ENCODE data around the gene MRC2.
"Not testable (repeated sequence)": the region's sequence is repeated elsewhere in the genome, so short reads cannot be mapped to it uniquely, and the experiment has no call there.

MRC2 gene

DNA sequence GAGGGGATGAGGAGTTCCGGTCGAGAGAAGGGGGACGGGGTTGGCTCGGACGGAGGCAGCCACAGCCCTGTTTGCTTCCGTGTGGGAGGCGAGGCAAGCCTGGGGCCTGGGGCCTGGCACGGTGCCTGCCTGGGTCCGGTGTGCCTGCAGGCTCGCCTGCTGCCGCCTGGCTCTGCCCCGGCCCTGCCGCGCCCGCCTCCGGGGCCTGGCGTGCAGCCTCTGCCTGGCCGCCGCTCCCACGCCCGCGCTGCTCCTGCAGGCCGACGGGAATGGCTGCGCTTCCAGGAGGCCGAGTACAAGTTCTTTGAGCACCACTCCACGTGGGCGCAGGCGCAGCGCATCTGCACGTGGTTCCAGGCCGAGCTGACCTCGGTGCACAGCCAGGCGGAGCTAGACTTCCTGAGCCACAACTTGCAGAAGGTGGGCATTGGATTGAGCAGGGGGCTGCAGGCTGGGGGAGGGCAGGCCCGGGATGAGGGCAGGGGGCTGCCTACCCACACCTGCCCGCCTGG, 53.1 kb downstream of the MRC2 start:
- DNase-seq = no peak

DNA sequence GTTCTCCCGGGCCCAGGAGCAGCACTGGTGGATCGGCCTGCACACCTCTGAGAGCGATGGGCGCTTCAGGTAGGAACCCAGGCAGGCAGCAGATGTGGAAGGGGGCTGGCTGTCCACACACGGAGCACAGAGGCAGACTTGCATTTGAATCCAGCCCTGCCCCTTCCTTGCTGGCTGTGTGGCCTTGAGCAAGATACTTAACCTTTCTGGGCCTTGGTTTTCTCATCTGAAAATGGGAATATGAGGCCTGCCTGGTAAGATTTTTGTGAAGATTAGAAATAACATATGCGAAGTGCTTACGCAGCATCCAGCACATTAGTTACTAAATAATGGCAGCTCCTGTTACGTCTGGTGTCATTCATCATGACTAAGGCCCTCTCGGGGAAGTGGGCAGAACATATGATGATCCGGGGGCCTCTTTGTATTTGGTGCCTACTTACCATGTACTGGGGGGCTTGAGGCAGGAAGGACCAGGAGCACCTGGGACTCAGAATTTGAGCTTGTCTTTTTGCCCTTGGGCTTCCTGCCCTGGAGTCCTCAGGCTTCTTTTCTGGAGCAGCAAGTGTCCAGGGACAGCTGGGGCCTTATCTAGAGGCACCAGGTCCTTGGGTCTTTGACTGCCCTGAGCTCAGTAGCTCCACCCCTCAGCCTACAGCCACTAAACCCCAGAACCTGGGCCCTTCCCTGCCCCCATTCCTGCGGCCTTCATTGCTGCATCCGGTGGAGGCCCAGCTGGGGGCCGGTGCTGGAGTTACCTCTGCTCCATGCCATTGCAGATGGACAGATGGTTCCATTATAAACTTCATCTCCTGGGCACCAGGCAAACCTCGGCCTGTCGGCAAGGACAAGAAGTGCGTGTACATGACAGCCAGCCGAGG, 53.8 kb downstream of the MRC2 start:
- no peak for DNase-seq

GRCh38 chr17:62681939-62682381, 54.5 kb downstream of the MRC2 start:
- no peak for DNase-seq

DNA sequence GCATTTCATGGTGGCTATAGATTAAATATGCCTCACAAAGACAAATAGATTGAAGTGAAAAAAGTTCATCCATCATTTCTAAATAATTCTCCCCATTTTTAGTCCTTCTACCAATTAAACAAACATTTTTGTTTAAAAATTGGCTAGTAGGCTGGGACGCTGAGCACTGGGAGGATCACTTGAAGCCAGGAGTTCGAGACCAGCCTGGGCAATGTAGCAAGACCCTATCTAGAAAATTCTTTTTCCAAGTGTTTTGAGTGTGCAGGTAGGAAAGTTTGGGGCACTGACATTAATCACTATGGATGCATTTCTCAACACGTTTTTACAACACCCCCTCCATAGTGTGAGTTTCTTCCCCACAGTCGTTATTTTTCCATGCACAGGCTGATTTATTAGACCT, 56.7 kb downstream of the MRC2 start:
- no peak for DNase-seq

DNA sequence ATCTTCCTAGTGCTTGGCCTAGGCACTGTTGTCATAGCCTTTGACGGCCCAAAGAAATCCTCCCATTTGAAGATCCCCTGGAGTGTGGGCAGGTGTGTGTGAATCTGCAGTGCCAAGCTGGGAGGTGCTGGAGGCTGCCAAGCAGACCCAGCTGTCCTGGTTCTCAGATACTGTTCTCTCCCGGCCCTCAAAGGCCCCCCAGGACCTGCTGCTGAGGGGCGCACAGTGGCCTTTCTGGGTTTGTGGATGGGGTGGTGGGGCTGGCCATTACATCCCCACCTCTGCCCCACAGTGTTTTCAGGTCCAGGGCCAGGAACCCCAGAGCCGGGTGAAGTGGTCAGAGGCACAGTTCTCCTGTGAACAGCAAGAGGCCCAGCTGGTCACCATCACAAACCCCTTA, 60.5 kb downstream of the MRC2 start:
- no peak for DNase-seq

GRCh38 chr17:62688398-62689160, 61.1 kb downstream of the MRC2 start:
- no peak for DNase-seq

DNA sequence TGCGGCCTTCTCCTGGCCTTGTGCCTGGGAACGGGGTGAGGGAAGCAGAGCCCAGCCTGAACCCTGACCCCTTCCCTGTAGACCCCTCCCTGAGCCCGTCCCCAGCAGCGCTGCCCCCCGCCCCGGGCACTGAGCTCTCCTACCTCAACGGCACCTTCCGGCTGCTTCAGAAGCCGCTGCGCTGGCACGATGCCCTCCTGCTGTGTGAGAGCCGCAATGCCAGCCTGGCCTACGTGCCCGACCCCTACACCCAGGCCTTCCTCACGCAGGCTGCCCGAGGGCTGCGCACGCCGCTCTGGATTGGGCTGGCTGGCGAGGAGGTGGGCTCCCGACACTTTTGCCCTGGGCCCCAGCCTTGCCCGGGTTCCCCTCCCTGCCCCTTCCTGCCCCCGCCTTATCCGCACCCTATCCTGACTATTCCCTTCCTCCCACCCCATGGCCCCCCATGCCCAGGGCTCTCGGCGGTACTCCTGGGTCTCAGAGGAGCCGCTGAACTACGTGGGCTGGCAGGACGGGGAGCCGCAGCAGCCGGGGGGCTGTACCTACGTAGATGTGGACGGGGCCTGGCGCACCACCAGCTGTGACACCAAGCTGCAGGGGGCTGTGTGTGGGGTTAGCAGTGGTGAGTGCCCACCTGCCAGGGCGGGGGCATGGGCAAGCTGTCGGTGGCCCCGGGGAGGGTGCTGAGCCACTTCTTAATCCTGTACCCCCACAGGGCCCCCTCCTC, 62.1 kb downstream of the MRC2 start:
- no peak for DNase-seq

DNA sequence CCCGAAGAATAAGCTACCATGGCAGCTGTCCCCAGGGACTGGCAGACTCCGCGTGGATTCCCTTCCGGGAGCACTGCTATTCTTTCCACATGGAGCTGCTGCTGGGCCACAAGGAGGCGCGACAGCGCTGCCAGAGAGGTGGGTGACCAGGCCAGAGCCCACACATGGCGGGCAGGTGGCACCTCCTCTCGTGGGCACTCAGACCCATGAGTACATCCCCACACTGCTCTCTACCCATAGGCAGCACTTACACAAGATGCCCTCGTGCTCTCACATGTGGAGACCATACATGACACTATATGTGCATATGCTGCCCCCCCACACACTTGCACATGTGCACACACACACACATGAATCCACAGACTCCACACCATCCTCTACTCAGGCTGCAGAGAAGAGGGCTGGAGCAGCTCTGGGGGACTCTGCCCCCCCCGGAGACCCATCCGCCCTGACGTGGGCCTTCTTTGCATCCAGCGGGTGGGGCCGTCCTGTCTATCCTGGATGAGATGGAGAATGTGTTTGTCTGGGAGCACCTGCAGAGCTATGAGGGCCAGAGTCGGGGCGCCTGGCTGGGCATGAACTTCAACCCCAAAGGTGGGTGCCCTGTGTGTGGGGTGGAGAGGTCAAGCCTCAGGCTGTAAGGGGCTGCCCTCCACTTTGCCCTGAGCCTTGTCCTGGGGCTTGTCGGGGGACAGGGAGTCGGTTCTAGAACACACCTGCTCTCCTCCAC, 62.9 kb downstream of the MRC2 start:
- DNase-seq = no peak

- DNase-seq = not testable (repeated sequence)
Measured at GRCh38 chr17:62691589-62691915, 64.1 kb downstream of the MRC2 start.

- DNase-seq = no peak
Measured at GRCh38 chr17:62692159-62692651, 64.7 kb downstream of the MRC2 start.

DNA sequence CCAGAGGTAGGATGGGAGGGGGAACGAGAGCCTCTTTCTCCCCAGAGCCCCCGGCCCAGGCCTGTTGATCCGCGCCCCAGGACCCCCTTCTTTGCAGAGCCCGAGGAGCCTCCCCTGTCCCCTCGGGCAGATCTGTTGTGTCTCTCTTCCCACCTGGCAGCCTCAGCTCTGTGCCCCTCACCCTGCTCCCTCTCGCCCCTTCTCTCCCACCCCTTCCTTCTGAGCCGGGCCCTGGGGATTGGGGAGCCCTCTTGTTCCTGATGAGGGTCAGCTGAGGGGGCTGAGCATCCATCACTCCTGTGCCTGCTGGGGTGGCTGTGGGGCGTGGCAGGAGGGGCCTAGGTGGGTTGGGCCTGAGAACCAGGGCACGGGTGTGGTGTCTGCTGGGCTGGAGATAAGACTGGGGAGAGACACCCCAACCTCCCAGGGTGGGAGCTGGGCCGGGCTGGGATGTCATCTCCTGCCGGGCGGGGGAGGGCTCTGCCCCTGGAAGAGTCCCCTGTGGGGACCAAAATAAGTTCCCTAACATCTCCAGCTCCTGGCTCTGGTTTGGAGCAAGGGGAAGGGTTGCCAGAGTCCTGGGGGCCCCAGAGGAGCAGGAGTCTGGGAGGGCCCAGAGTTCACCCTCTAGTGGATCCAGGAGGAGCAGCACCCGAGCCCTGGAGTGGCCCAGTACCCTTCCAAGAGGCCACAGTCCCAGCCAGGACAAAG, 65.4 kb downstream of the MRC2 start:
- no peak for DNase-seq

- no peak for DNase-seq
Measured at GRCh38 chr17:62693616-62694409, 66.3 kb downstream of the MRC2 start.

- not testable (repeated sequence) for DNase-seq
Measured at GRCh38 chr17:62695093-62695738, 67.7 kb downstream of the MRC2 start.

DNA sequence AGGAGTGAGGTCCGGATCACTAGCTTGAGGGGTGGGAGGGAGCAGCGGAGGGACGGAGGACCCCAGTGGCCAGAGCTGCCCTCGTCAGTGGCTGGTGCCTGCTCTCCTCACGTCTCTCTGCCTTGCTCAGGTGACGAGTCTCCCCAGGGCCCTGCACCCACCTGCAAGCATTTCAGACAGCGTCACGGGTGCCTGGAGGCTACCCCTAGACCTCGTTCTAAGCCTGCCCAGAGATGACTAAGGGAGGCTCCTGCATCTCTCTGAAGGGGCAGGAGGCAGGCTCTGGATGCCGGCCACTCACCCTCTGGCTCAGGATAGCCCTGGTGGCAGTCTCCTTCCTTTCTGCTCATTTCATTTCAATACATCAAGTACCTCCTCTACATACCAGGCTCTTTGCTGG, 68.8 kb downstream of the MRC2 start:
- no peak for DNase-seq

DNA sequence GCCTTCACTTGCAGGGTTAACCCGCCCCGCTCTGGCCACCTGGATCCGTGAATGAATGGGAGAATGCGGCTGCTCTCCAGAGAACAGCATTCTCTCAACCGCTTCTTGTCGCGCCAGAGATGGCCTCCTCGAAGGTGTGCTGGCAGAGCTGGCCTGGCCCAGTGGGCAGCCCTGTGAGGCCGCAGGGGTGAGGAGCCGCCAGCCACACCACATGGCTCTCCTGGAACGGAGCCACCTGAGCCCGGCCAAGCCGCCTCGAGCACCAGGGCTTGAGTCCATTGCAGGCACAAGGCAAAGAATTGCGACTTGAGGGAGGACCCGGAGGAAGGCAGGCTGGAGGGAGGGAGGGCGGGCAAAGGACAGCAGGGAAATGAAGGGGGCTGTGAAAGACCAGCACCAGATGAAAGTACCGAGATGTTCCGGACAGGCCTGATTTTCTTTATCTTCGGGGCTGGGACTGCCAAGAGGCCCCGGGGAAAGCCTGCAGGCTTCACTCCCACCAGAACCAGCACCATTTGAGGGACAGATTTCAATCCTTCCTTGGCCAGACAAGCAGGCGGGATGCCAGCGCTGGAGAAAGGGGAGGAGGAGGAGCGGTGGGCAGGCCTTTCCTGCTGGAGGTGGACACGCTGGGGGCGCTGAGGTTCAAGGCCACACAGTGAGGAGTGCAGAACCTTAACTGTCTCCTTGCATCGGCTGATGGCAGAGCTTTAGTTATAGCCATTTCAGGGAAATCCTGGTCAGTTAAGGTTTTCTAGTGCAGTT, 69.4 kb downstream of the MRC2 start:
- no peak for DNase-seq

DNA sequence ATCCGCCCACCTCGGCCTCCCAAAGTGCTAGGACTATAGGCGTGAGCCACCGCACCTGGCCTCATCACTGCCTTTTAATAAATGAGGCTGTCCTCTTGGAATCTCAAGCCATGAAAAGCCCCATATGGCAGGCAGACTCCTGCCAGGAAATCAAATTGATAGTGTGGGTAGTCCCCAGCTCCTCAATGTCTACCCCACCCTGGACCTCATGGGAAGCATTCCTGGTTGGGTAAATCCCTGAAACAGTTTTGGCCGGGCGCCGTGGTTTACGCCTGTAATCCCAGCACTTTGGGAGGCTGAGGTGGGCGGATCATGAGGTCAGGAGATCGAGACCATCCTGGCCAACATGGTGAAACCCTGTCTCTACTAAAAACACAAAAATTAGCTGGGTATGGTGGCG, 71.0 kb downstream of the MRC2 start:
- DNase-seq = not testable (repeated sequence)

- no peak for DNase-seq
Measured at GRCh38 chr17:62700964-62701705, 73.7 kb downstream of the MRC2 start.

GRCh38 chr17:62701706-62702085, 74.2 kb downstream of the MRC2 start:
- no peak for DNase-seq

All from effector CD8-positive, alpha-beta T cell (primary cell).